RWPE2 (cell line): ENCODE results near the gene PTCD3.

Experiments used
- ATAC-seq: fragments of 200-7000 bp; cut with Tn5 transposase; 3 replicates; pipeline ENCODE4 v1.9.1; 2021; ENCODE audit warnings: low read depth
- DNase-seq: peaks from one replicate; pipeline ENCODE4 v3.0.0-alpha.2; 2020; ENCODE audit warnings: low spot score
- H3K27ac ChIP-seq: fragments of 450-650 bp; 2 replicates; pipeline ENCODE4 v1.5.1; 2017; ENCODE audit warnings: mild to moderate bottlenecking; ENCODE audit not compliant: poor library complexity, severe bottlenecking
- H3K27me3 ChIP-seq: fragments of 250-450 bp; sonication (Bioruptor Pico); 2 replicates; pipeline ENCODE4 v1.5.1; 2021; ENCODE audit warnings: mild to moderate bottlenecking, moderate library complexity; ENCODE audit not compliant: insufficient read depth, poor library complexity, severe bottlenecking
- H3K36me3 ChIP-seq: fragments of 250-450 bp; sonication (Bioruptor Pico); 2 replicates; pipeline ENCODE4 v1.5.1; 2020; ENCODE audit warnings: low read depth, mild to moderate bottlenecking, moderate library complexity
- H3K4me1 ChIP-seq: fragments of 250-450 bp; sonication (Bioruptor Pico); 2 replicates; pipeline ENCODE4 v1.5.1; 2021; ENCODE audit warnings: mild to moderate bottlenecking, moderate library complexity; ENCODE audit not compliant: insufficient read depth, poor library complexity, severe bottlenecking
- H3K4me3 ChIP-seq: fragments of 250-450 bp; sonication (Bioruptor Pico); 2 replicates; pipeline ENCODE4 v1.5.1; 2021; ENCODE audit warnings: mild to moderate bottlenecking, moderate library complexity; ENCODE audit not compliant: severe bottlenecking
- H3K9me3 ChIP-seq: fragments of 250-450 bp; sonication (Bioruptor Pico); 2 replicates; pipeline ENCODE4 v1.5.1; 2021; ENCODE audit warnings: mild to moderate bottlenecking, moderate library complexity; ENCODE audit not compliant: severe bottlenecking
- CTCF ChIP-seq: fragments of 450-650 bp; IDR thresholded peaks from one replicate; pipeline ENCODE4 v1.5.1; 2017; ENCODE audit warnings: mild to moderate bottlenecking, moderate library complexity; ENCODE audit not compliant: poor library complexity, severe bottlenecking

The PTCD3 gene

DNA sequence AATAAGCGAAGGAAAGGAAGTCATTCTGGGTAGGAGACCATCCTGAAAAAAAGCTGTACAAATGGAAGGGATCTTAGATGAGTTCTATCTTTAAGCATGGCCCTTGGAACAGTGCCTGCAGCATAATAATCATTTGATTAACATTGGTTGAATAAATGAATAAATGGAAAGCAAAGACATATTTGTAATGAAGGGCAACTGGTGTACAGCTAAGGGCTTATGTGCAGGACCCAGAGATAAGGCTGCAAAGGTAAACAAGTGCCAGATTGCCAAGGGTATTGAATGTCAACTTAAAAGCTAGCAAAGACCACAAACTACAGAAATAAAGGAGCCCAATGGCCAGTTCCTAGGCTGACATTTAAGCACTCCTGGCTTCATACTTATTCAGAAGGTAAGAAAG, 69.8 kb downstream of the PTCD3 start:
- Histone ChIP-seq H3K36me3 (peaks cover 87% of the 10 kb centered on the region), H3K27ac (no peak overlapping the region), H3K4me3 (no peak overlapping the region), H3K27me3 (no peaks in the 10 kb centered on the region), H3K9me3 (peaks cover 2% of the 10 kb centered on the region), H3K4me1 (no peaks in the 10 kb centered on the region)
- DNase-seq (no peak), ATAC-seq (no peak)
- TF ChIP-seq CTCF, result no peak

DNA sequence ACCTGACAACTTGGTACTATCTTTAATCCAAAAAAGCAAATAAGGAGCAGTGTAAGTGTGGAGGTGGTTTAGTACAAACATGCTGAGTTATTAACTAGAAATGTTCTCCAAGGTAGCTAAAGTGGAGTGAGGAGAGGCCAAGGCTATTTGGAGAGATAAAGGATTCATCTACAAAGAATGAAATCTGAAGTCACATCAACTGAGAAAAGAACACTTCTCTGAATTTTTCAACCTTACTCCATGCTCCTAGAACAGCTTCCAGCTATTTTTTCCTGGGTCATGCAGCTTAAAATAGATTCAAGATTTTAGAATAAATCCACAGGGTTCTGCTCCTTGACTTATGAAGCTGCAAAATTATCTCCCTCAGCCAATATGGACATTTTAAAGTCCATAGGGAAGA, 70.6 kb downstream of the PTCD3 start:
- Histone ChIP-seq H3K27ac (no peak overlapping the region), H3K4me1 (no peaks in the 10 kb centered on the region), H3K36me3 (peaks cover 87% of the 10 kb centered on the region), H3K9me3 (peaks cover 2% of the 10 kb centered on the region), H3K4me3 (no peak overlapping the region), H3K27me3 (no peaks in the 10 kb centered on the region)
- no peak for DNase-seq
- no peak for TF ChIP-seq CTCF
- no peak for ATAC-seq

GRCh38 chr2:86185517-86186212, 79.6 kb downstream of the PTCD3 start:
- ATAC-seq (no peak), DNase-seq (no peak)
- H3K4me3 ChIP-seq, result no peak overlapping the region
- no peaks in the 10 kb centered on the region for H3K9me3 ChIP-seq
- H3K27ac ChIP-seq, result no peak overlapping the region
- peaks cover 53% of the 10 kb centered on the region for H3K36me3 ChIP-seq
- no peak for TF ChIP-seq CTCF
- H3K27me3 ChIP-seq, result no peaks in the 10 kb centered on the region
- H3K4me1 ChIP-seq, result peaks cover 8% of the 10 kb centered on the region

DNA sequence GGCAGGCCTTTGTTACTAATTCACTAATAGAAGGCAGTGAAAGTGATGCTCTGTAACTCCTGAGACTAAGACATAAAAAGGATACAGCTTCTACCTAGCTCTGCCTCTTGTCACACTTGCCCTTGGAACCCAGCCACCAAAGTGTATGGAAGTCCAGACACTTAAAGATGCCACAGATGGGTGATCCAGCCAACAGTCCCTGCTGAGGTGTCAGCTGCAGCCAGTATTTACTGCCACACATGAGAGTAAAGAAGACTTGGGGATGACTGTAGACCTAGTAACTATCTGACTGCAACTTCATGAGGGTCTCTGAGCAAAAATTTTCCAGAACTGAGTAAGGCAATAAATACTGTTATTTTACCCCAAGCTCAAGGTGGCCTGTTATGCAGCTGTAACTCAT, 80.4 kb downstream of the PTCD3 start:
- H3K4me1 ChIP-seq, result peaks cover 8% of the 10 kb centered on the region
- H3K9me3 ChIP-seq, result no peaks in the 10 kb centered on the region
- no peak overlapping the region for H3K4me3 ChIP-seq
- DNase-seq, result no peak
- ATAC-seq, result no peak
- no peak for TF ChIP-seq CTCF
- H3K27me3 ChIP-seq, result no peaks in the 10 kb centered on the region
- peaks cover 45% of the 10 kb centered on the region for H3K36me3 ChIP-seq
- H3K27ac ChIP-seq, result no peak overlapping the region

- ATAC-seq (no peak), DNase-seq (no peak)
- H3K4me1 ChIP-seq, result peaks cover 4% of the 10 kb centered on the region
- no peaks in the 10 kb centered on the region for H3K27me3 ChIP-seq
- H3K9me3 ChIP-seq, result no peaks in the 10 kb centered on the region
- H3K27ac ChIP-seq, result no peak overlapping the region
- H3K4me3 ChIP-seq, result no peak overlapping the region
- H3K36me3 ChIP-seq, result peaks cover 57% of the 10 kb centered on the region
- no peak for TF ChIP-seq CTCF
Observed at GRCh38 chr2:86189782-86190416, 83.9 kb downstream of the PTCD3 start.
